H1 (cell line): ENCODE measurements around the gene SEMA4D. TPM values are rescaled to one million over a fixed set of nuclear protein-coding genes. Genes with fewer than 3 reads are reported as not detected.

Experiments used
- CTCF ChIA-PET: fragments of 300-600 bp; sonication (Branson Sonifier 250); formaldehyde crosslinking; loops from one replicate; lab custom pipeline; 2021; ENCODE audit not compliant: partially characterized antibody; lab: Charles Lee
- POLR2A ChIA-PET: fragments of 300-600 bp; sonication (Branson Sonifier 250); formaldehyde crosslinking; loops from one replicate; lab custom pipeline; 2021; ENCODE audit warnings: inconsistent platforms; ENCODE audit not compliant: partially characterized antibody; lab: Charles Lee
- DNase-seq, 2 experiments: peaks; one replicate each; pipeline versions ENCODE4 v3.0.0 to v3.0.0-alpha.2; 2010 to 2022; ENCODE audit warnings: low spot score in 2 of 2, low read depth in 1 of 2, mixed read lengths in 1 of 2
- FAIRE-seq: peaks from 2 replicates; lab custom pipeline; 2011; peaks lifted over from hg19 to GRCh38; lab: Jason Lieb, UNC
- H2AFZ ChIP-seq: 2 replicates; pipeline ENCODE4 v1.8.1; 2012; ENCODE audit warnings: low read length, inconsistent platforms
- H2AK5ac ChIP-seq: 2 replicates; pipeline ENCODE4 v1.6.1; 2013; ENCODE audit warnings: low read depth, low read length
- H2BK120ac ChIP-seq: replicated peaks from 2 replicates; pipeline ENCODE3; 2013; ENCODE audit warnings: low read depth, low read length, inconsistent platforms
- H2BK12ac ChIP-seq: 2 replicates; pipeline ENCODE4 v1.6.1; 2013; ENCODE audit warnings: low read depth, low read length
- H2BK15ac ChIP-seq: 2 replicates; pipeline ENCODE4 v1.6.1; 2013; ENCODE audit warnings: low read length
- H2BK20ac ChIP-seq: 2 replicates; pipeline ENCODE4 v1.6.1; 2013; ENCODE audit warnings: low read length
- H2BK5ac ChIP-seq: 2 replicates; pipeline ENCODE4 v1.6.1; 2013; ENCODE audit warnings: low read depth, low read length
- H3K14ac ChIP-seq: 2 replicates; pipeline ENCODE4 v1.6.1; 2013; ENCODE audit warnings: inconsistent platforms; ENCODE audit not compliant: insufficient read length
- H3K18ac ChIP-seq: 2 replicates; pipeline ENCODE4 v1.6.1; 2013; ENCODE audit warnings: low read length; ENCODE audit errors: extremely low read depth
- H3K23ac ChIP-seq: 2 replicates; pipeline ENCODE4 v1.6.1; 2013; ENCODE audit warnings: inconsistent platforms; ENCODE audit not compliant: insufficient read length
- H3K23me2 ChIP-seq: 2 replicates; pipeline ENCODE4 v1.6.1; 2013; ENCODE audit warnings: low read depth, low read length
- H3K27ac ChIP-seq: 2 replicates; pipeline ENCODE4 v1.6.1; 2011; ENCODE audit warnings: low read depth, low read length, inconsistent platforms
- H3K27me3 ChIP-seq, 4 experiments: replicated peaks in 1 of 4; 1 replicate in 1 of 4; 2 replicates in 3 of 4; pipeline versions ENCODE4 v1.6.1 to v1.8.1; 2011 to 2013; ENCODE audit warnings: low read length in 3 of 4, mild to moderate bottlenecking in 3 of 4, inconsistent platforms in 2 of 4, mixed read lengths in 2 of 4, moderate library complexity in 1 of 4; ENCODE audit not compliant: control insufficient read depth in 3 of 4, insufficient read depth in 3 of 4; ENCODE audit errors: extremely low read depth in 1 of 4
- H3K36me3 ChIP-seq, 4 experiments: 2 replicates each; pipeline versions ENCODE4 v1.6.1 to v1.8.1; 2011 to 2013; ENCODE audit warnings: mild to moderate bottlenecking in 4 of 4, low read length in 3 of 4, moderate library complexity in 2 of 4, control low read depth in 1 of 4, inconsistent platforms in 1 of 4; ENCODE audit not compliant: insufficient read depth in 4 of 4, control insufficient read depth in 2 of 4
- H3K4ac ChIP-seq: replicated peaks from 2 replicates; pipeline ENCODE3; 2013; ENCODE audit warnings: low read length, low read depth, mixed read lengths, inconsistent platforms; ENCODE audit not compliant: insufficient read length
- H3K4me1 ChIP-seq, 4 experiments: replicated peaks in 1 of 4; 1 replicate in 1 of 4; 2 replicates in 3 of 4; pipeline versions ENCODE4 v1.6.1 to v1.8.1; 2011 to 2013; ENCODE audit warnings: low read length in 3 of 4, inconsistent platforms in 2 of 4, mixed read lengths in 1 of 4; ENCODE audit not compliant: insufficient read depth in 4 of 4, control insufficient read depth in 3 of 4
- H3K4me2 ChIP-seq, 2 experiments: 2 replicates each; pipeline versions ENCODE4 v1.6.1 to v1.8.1; 2011 to 2013; ENCODE audit warnings: low read depth in 2 of 2, low read length in 2 of 2, control low read depth in 1 of 2, inconsistent platforms in 1 of 2, mild to moderate bottlenecking in 1 of 2; ENCODE audit not compliant: insufficient read depth in 1 of 2
- H3K4me3 ChIP-seq, 4 experiments: fragments of 200-600, 300-600 bp in 1 of 4; sonication (generic), shearing (Covaris generic), sonication (Bioruptor Twin) in 1 of 4; 2 replicates each; pipeline versions ENCODE4 v1.5.1 to v1.8.1; 2011 to 2016; ENCODE audit warnings: low read length in 4 of 4, low read depth in 3 of 4, control low read depth in 2 of 4, inconsistent platforms in 2 of 4, mild to moderate bottlenecking in 2 of 4, mixed read lengths in 1 of 4, moderate library complexity in 1 of 4; ENCODE audit not compliant: insufficient read depth in 2 of 4; ENCODE audit errors: extremely low read depth in 1 of 4
- H3K56ac ChIP-seq: replicated peaks from 2 replicates; pipeline ENCODE3; 2013; ENCODE audit warnings: low read depth, mild to moderate bottlenecking, mixed read lengths, low read length, inconsistent platforms; ENCODE audit not compliant: insufficient read length
- H3K79me1 ChIP-seq: 2 replicates; pipeline ENCODE4 v1.6.1; 2013; ENCODE audit warnings: low read depth, low read length, control low read depth
- H3K79me2 ChIP-seq, 2 experiments: 2 replicates each; pipeline versions ENCODE4 v1.6.1 to v1.8.1; 2012 to 2013; ENCODE audit warnings: low read length in 2 of 2, mild to moderate bottlenecking in 2 of 2, inconsistent platforms in 1 of 2; ENCODE audit not compliant: insufficient read depth in 2 of 2, control insufficient read depth in 1 of 2
- H3K9ac ChIP-seq, 4 experiments: replicated peaks in 1 of 4; 1 replicate in 1 of 4; 2 replicates in 3 of 4; pipeline versions ENCODE4 v1.6.1 to v1.8.1; 2011 to 2013; ENCODE audit warnings: low read depth in 3 of 4, low read length in 3 of 4, control low read depth in 2 of 4, mild to moderate bottlenecking in 2 of 4, moderate library complexity in 2 of 4, inconsistent platforms in 1 of 4; ENCODE audit errors: extremely low read depth in 1 of 4
- H3K9me3 ChIP-seq, 2 experiments: 2 replicates each; pipeline versions ENCODE4 v1.6.1 to v1.8.1; 2012 to 2013; ENCODE audit warnings: mild to moderate bottlenecking in 2 of 2, moderate library complexity in 2 of 2, control low read depth in 1 of 2, inconsistent platforms in 1 of 2, low read depth in 1 of 2, low read length in 1 of 2, mixed read lengths in 1 of 2; ENCODE audit not compliant: insufficient read depth in 2 of 2
- H4K20me1 ChIP-seq, 2 experiments: replicated peaks in 1 of 2; 2 replicates each; pipeline versions ENCODE3 to v1.8.1; 2011 to 2013; ENCODE audit warnings: inconsistent platforms in 2 of 2, low read length in 2 of 2, mild to moderate bottlenecking in 1 of 2; ENCODE audit not compliant: insufficient read depth in 2 of 2, control insufficient read depth in 1 of 2
- H4K5ac ChIP-seq: 2 replicates; pipeline ENCODE4 v1.6.1; 2013; ENCODE audit warnings: low read length, low read depth, mixed read lengths, inconsistent platforms; ENCODE audit not compliant: insufficient read length
- H4K8ac ChIP-seq: 2 replicates; pipeline ENCODE4 v1.8.0; 2013; ENCODE audit warnings: mild to moderate bottlenecking, moderate library complexity, low read length, inconsistent platforms; ENCODE audit not compliant: insufficient read depth; ENCODE audit errors: extremely low read depth
- H4K91ac ChIP-seq: replicated peaks from 2 replicates; pipeline ENCODE3; 2013; ENCODE audit warnings: low read length, mixed read lengths, inconsistent platforms; ENCODE audit not compliant: insufficient read length
- ASH2L ChIP-seq: fragments of 200-600, 300-600 bp; sonication (generic); IDR thresholded peaks from one replicate; pipeline ENCODE4 v1.7.1; 2017; ENCODE audit warnings: low read length
- CBX5 ChIP-seq: fragments of 300-800, 300-1000 bp; sonication (generic); IDR thresholded peaks from 2 replicates; pipeline ENCODE4 v1.7.1; 2016; ENCODE audit warnings: antibody characterized with exemption, low read length, low read depth
- CHD2 ChIP-seq: IDR thresholded peaks from 2 replicates; pipeline ENCODE4 v1.6.1; 2012; ENCODE audit warnings: low read length, improper control_type of control experiment
- CTCF ChIP-seq, 3 experiments: IDR thresholded peaks; 1 replicate in 2 of 3; 2 replicates in 1 of 3; pipeline versions ENCODE4 v1.5.1 to v1.6.1; 2011; ENCODE audit warnings: low read length in 3 of 3, mild to moderate bottlenecking in 3 of 3, inconsistent platforms in 2 of 3, low read depth in 1 of 3, moderate library complexity in 1 of 3; ENCODE audit not compliant: insufficient read depth in 1 of 3; ENCODE audit errors: control extremely low read depth in 1 of 3
- RAD21 ChIP-seq, 2 experiments: IDR thresholded peaks in 1 of 2; conservative IDR thresholded peaks in 1 of 2; 2 replicates each; pipeline ENCODE4 v1.6.1; 2011; ENCODE audit warnings: low read depth in 2 of 2, low read length in 2 of 2, improper control_type of control experiment in 1 of 2, inconsistent platforms in 1 of 2, mild to moderate bottlenecking in 1 of 2, moderate library complexity in 1 of 2
- TCF12 ChIP-seq: IDR thresholded peaks from 2 replicates; pipeline ENCODE4 v1.6.1; 2011; ENCODE audit warnings: low read depth, mild to moderate bottlenecking, low read length
- USF2 ChIP-seq: IDR thresholded peaks from 2 replicates; pipeline ENCODE4 v1.6.1; 2011; ENCODE audit warnings: low read length, improper control_type of control experiment
- ZNF274 ChIP-seq: IDR thresholded peaks from 2 replicates; pipeline ENCODE4 v1.7.0; 2012; ENCODE audit warnings: low read length, borderline replicate concordance; ENCODE audit errors: extremely low read depth
- WGBS, 2 experiments: shearing (Covaris generic) in 1 of 2; methylation state at CpG; one replicate each; pipeline versions ENCODE4 v1.1.6 to v1.1.7; 2013 to 2015; ENCODE audit warnings: low lambda C conversion rate in 2 of 2, mixed read lengths in 2 of 2, inconsistent platforms in 1 of 2, low coverage in 1 of 2, missing lambda C conversion rate in 1 of 2; ENCODE audit not compliant: insufficient replicate concordance in 2 of 2, insufficient coverage in 1 of 2, insufficient read length in 1 of 2; ENCODE audit errors: extremely low coverage in 1 of 2, missing lambda C conversion rate in 1 of 2; 5-methylcytosine and 5-hydroxymethylcytosine counted together
- polyA plus RNA-seq, 7 experiments: library from polyadenylated mRNA; depleted of rRNA in 3 of 7; stranded (reverse) in 5 of 7; unstranded in 2 of 7; fragments of >200 nt in 5 of 7; fragments of 200-250 nt in 2 of 7; gene quantifications; 1 replicate in 5 of 7; 2 replicates in 1 of 7; 4 replicates in 1 of 7; pipeline versions ENCODE4 v1.2.1 to v1.2.3, GENCODE V29; 2011 to 2013; ENCODE audit warnings: missing spikeins in 2 of 7, mixed read lengths in 2 of 7
- total RNA-seq: library from RNA; stranded (reverse); fragmentation: NEBNext Ultra II Directional; extraction: Animal tissue kit (Norgen Biotek cat#: 25700); gene quantifications from 2 replicates; pipeline ENCODE4 v1.2.1, GENCODE V29; 2021

The SEMA4D gene
- total and polyA plus RNA-seq, 2 of the 8 experiments (the other 6 are each of a cell fraction or from before 2014, with no cell fraction given) = 21.0 to 70.4 TPM

- no peak overlapping the region for H3K23ac ChIP-seq
- no peak overlapping the region for H2BK120ac ChIP-seq
- POLR2A ChIA-PET = interaction anchor here (1.8 kb wide), 1 partner anchor 21 kb away, joined by 4 read pairs; no protein-coding TSS in a partner anchor
- H4K5ac ChIP-seq = no peak overlapping the region
- no peaks in the 10 kb centered on the region for H3K9me3 ChIP-seq
- H3K9ac ChIP-seq = no peak overlapping the region
- no peak overlapping the region for H3K27ac ChIP-seq
- no peak overlapping the region for H4K91ac ChIP-seq
- no peak overlapping the region for H3K4me3 ChIP-seq
- no peak overlapping the region for H3K4me2 ChIP-seq
- no peak overlapping the region for H2BK20ac ChIP-seq
- WGBS, 2 experiments = 94% methylated on average over 9 of the region's 9 CpGs; no CpG with 5 or more reads in 1 of the 2 experiments
- 0 out of 2 replicates have a peak overlapping the region, but pooled peaks have one; percentile 44 for H2BK5ac ChIP-seq
- H3K56ac ChIP-seq = no peak overlapping the region
- no peaks in the 10 kb centered on the region for H3K27me3 ChIP-seq
- no peak for DNase-seq
- H2BK12ac ChIP-seq = no peak overlapping the region
- H3K23me2 ChIP-seq = no peaks in the 10 kb centered on the region; the same call in 1 of the 2 replicates
- peaks cover 0 to 10% (median 1%) of the 10 kb centered on the region in 4 experiments; a peak in 5 of 8 replicates for H3K36me3 ChIP-seq
- H3K79me1 ChIP-seq = peaks cover 37% of the 10 kb centered on the region
- no peak for FAIRE-seq
- H3K4ac ChIP-seq = no peak overlapping the region
- H3K18ac ChIP-seq = no peak overlapping the region; the same call in 1 of the 2 replicates
- H2BK15ac ChIP-seq = 0 out of 2 replicates have a peak overlapping the region, but pooled peaks have one; percentile 29
- H2AK5ac ChIP-seq = peak overlapping the region; percentile 79; the same call in 1 of the 2 replicates
- H3K79me2 ChIP-seq = peaks cover 8 to 68% of the 10 kb centered on the region in 2 experiments; a peak in 3 of 4 replicates
- no peak overlapping the region for H3K14ac ChIP-seq
- H3K4me1 ChIP-seq = peaks cover 16 to 32% (median 18%) of the 10 kb centered on the region in 4 experiments
- H2AFZ ChIP-seq = no peak overlapping the region
- no peak overlapping the region for H4K8ac ChIP-seq
- H4K20me1 ChIP-seq = peaks cover 9 to 20% of the 10 kb centered on the region in 2 experiments
- CTCF ChIA-PET = interaction anchor here (0.9 to 2.5 kb wide), 3 partner anchors 14 to 92 kb away, joined by 3 to 11 read pairs (median 4); no protein-coding TSS in a partner anchor
- no peak for TF ChIP-seq ZNF274
- TF ChIP-seq USF2 = no peak
- no peak for TF ChIP-seq RAD21 (IDR thresholded peaks at IDR 0.05 in 1 of 2, conservative IDR thresholded peaks at IDR 0.05 in 1 of 2; ENCODE audit: low read depth in 2 of 2, low read length in 2 of 2)
- no peak for TF ChIP-seq CTCF (IDR thresholded peaks at IDR 0.05; ENCODE audit: control extremely low read depth in 1 of 3, insufficient read depth in 1 of 3, low read depth in 1 of 3, low read length in 3 of 3)
- no peak for TF ChIP-seq CHD2
- no peak for TF ChIP-seq CBX5
- no peak for TF ChIP-seq TCF12
- TF ChIP-seq ASH2L = no peak
These were observed 40.5 kb downstream of the SEMA4D start for GRCh38 chr9:89457376-89457855.
